HEK293 (cell line): ENCODE results near the gene SLC9C1.

ENCODE experiments used
- CTCF ChIA-PET: fragments of 350-600 bp; formaldehyde crosslinking; extraction: SDS; loops from one replicate; lab custom pipeline; 2021; ENCODE audit warnings: antibody characterized with exemption; lab: Yijun Ruan, JAX
- POLR2A ChIA-PET: fragments of 300-600 bp; formaldehyde crosslinking; extraction: SDS; loops from one replicate; lab custom pipeline; 2020; ENCODE audit warnings: antibody characterized with exemption, inconsistent platforms; lab: Yijun Ruan, JAX
- H3K27ac ChIP-seq: fragments of 200-500 bp; sonication (Bioruptor generic); 2 replicates; pipeline ENCODE4 v1.5.1; 2014; ENCODE audit warnings: low read depth, low read length, control low read depth, inconsistent platforms; ENCODE audit errors: extremely low read depth
- H3K36me3 ChIP-seq, 2 experiments: fragments of 200-500 bp in 1 of 2; sonication (Bioruptor generic) in 1 of 2; 1 replicate in 1 of 2; 2 replicates in 1 of 2; pipeline ENCODE4 v1.5.1; 2014 to 2017; ENCODE audit warnings: inconsistent platforms in 2 of 2, low read length in 2 of 2; ENCODE audit not compliant: control insufficient read depth in 2 of 2, insufficient read depth in 1 of 2
- H3K4me1 ChIP-seq: fragments of 200-500 bp; sonication (Bioruptor generic); 2 replicates; pipeline ENCODE4 v1.5.1; 2014; ENCODE audit warnings: mild to moderate bottlenecking, low read length, inconsistent platforms; ENCODE audit not compliant: control insufficient read depth, insufficient read depth
- H3K4me3 ChIP-seq: 2 replicates; pipeline ENCODE4 v1.5.1; 2011; ENCODE audit warnings: low read depth, mild to moderate bottlenecking, control low read depth, low read length, moderate library complexity
- H3K9me3 ChIP-seq: fragments of 200-500 bp; sonication (Bioruptor generic); 2 replicates; pipeline ENCODE4 v1.5.1; 2014; ENCODE audit warnings: low read depth, low read length, inconsistent platforms; ENCODE audit not compliant: control insufficient read depth, insufficient read depth
- FEZF1 ChIP-seq: fragments of 450-650 bp; formaldehyde crosslinking; IDR thresholded peaks from 2 replicates; pipeline ENCODE4 v1.5.1; 2016; ENCODE audit warnings: missing biosample characterization, missing genetic modification characterization
- GLI4 ChIP-seq: fragments of 450-650 bp; formaldehyde crosslinking; IDR thresholded peaks from 2 replicates; pipeline ENCODE4 v1.5.1; 2016; ENCODE audit warnings: missing biosample characterization, missing genetic modification characterization
- GLIS1 ChIP-seq: fragments of 450-650 bp; formaldehyde crosslinking; IDR thresholded peaks from 2 replicates; pipeline ENCODE4 v1.5.1; 2016; ENCODE audit warnings: missing biosample characterization, missing genetic modification characterization
- KLF1 ChIP-seq: fragments of 450-650 bp; formaldehyde crosslinking; IDR thresholded peaks from 2 replicates; pipeline ENCODE4 v1.5.1; 2016; ENCODE audit warnings: missing biosample characterization, missing genetic modification characterization
- RBAK ChIP-seq: fragments of 450-650 bp; formaldehyde crosslinking; IDR thresholded peaks from 2 replicates; pipeline ENCODE4 v1.5.1; 2016; ENCODE audit warnings: missing biosample characterization, missing genetic modification characterization
- SALL2 ChIP-seq: fragments of 450-650 bp; formaldehyde crosslinking; IDR thresholded peaks from 2 replicates; pipeline ENCODE4 v1.5.0; 2017; ENCODE audit warnings: missing biosample characterization, mild to moderate bottlenecking, missing genetic modification characterization, borderline replicate concordance
- SP7 ChIP-seq: fragments of 450-650 bp; formaldehyde crosslinking; IDR thresholded peaks from 2 replicates; pipeline ENCODE4 v1.5.1; 2016; ENCODE audit warnings: missing biosample characterization, missing genetic modification characterization
- TRIM28 ChIP-seq: IDR thresholded peaks from 2 replicates; pipeline ENCODE4 v1.6.1; 2011; ENCODE audit warnings: low read length, control low read depth, borderline replicate concordance
- ZBTB21 ChIP-seq: fragments of 450-650 bp; formaldehyde crosslinking; IDR thresholded peaks from 2 replicates; pipeline ENCODE4 v1.5.1; 2017; ENCODE audit warnings: missing biosample characterization, missing genetic modification characterization
- ZNF112 ChIP-seq: fragments of 450-650 bp; formaldehyde crosslinking; IDR thresholded peaks from 2 replicates; pipeline ENCODE4 v1.5.0; 2017; ENCODE audit warnings: missing biosample characterization, missing genetic modification characterization
- ZNF121 ChIP-seq: fragments of 450-650 bp; formaldehyde crosslinking; IDR thresholded peaks from 2 replicates; pipeline ENCODE4 v1.5.1; 2016; ENCODE audit warnings: missing biosample characterization, missing genetic modification characterization
- ZNF157 ChIP-seq: fragments of 450-650 bp; formaldehyde crosslinking; IDR thresholded peaks from 2 replicates; pipeline ENCODE4 v1.5.1; 2016; ENCODE audit warnings: missing biosample characterization, missing genetic modification characterization
- ZNF18 ChIP-seq: fragments of 450-650 bp; formaldehyde crosslinking; IDR thresholded peaks from 2 replicates; pipeline ENCODE4 v1.5.1; 2016; ENCODE audit warnings: missing biosample characterization, missing genetic modification characterization
- ZNF2 ChIP-seq: fragments of 450-650 bp; formaldehyde crosslinking; IDR thresholded peaks from 2 replicates; pipeline ENCODE4 v1.5.1; 2016; ENCODE audit warnings: missing biosample characterization, missing genetic modification characterization
- ZNF214 ChIP-seq: fragments of 450-650 bp; formaldehyde crosslinking; IDR thresholded peaks from 2 replicates; pipeline ENCODE4 v1.5.1; 2017; ENCODE audit warnings: missing biosample characterization, mild to moderate bottlenecking, missing genetic modification characterization, borderline replicate concordance
- ZNF311 ChIP-seq: fragments of 450-650 bp; formaldehyde crosslinking; IDR thresholded peaks from 2 replicates; pipeline ENCODE4 v1.5.1; 2017; ENCODE audit warnings: missing biosample characterization, missing genetic modification characterization, borderline replicate concordance
- ZNF366 ChIP-seq: fragments of 450-650 bp; formaldehyde crosslinking; conservative IDR thresholded peaks from 2 replicates; pipeline ENCODE4 v1.5.1; 2016; ENCODE audit warnings: missing biosample characterization, missing genetic modification characterization
- ZNF391 ChIP-seq: fragments of 450-650 bp; formaldehyde crosslinking; IDR thresholded peaks from 2 replicates; pipeline ENCODE4 v1.5.1; 2016; ENCODE audit warnings: low read depth, missing biosample characterization, missing genetic modification characterization, borderline replicate concordance
- ZNF404 ChIP-seq: fragments of 450-650 bp; formaldehyde crosslinking; IDR thresholded peaks from 2 replicates; pipeline ENCODE4 v1.5.1; 2017; ENCODE audit warnings: missing biosample characterization, missing genetic modification characterization
- ZNF544 ChIP-seq: fragments of 450-650 bp; formaldehyde crosslinking; IDR thresholded peaks from 2 replicates; pipeline ENCODE4 v1.5.0; 2017; ENCODE audit warnings: missing biosample characterization, missing genetic modification characterization
- ZNF549 ChIP-seq: fragments of 450-650 bp; IDR thresholded peaks from 2 replicates; pipeline ENCODE4 v1.5.1; 2018; ENCODE audit warnings: missing biosample characterization, missing genetic modification characterization, mild to moderate bottlenecking, inconsistent platforms, moderate library complexity
- ZNF555 ChIP-seq: fragments of 450-650 bp; formaldehyde crosslinking; conservative IDR thresholded peaks from 2 replicates; pipeline ENCODE4 v1.5.1; 2017; ENCODE audit warnings: missing biosample characterization, mild to moderate bottlenecking, missing genetic modification characterization, inconsistent platforms
- ZNF561 ChIP-seq: fragments of 450-650 bp; IDR thresholded peaks from 2 replicates; pipeline ENCODE4 v1.5.1; 2018; ENCODE audit warnings: missing biosample characterization, missing genetic modification characterization, borderline replicate concordance
- ZNF701 ChIP-seq: fragments of 450-650 bp; formaldehyde crosslinking; IDR thresholded peaks from 2 replicates; pipeline ENCODE4 v1.5.1; 2016; ENCODE audit warnings: missing biosample characterization, missing genetic modification characterization
- ZNF837 ChIP-seq: fragments of 450-650 bp; formaldehyde crosslinking; IDR thresholded peaks from 2 replicates; pipeline ENCODE4 v1.5.1; 2016; ENCODE audit warnings: missing biosample characterization, missing genetic modification characterization
- ZNF843 ChIP-seq: fragments of 450-650 bp; formaldehyde crosslinking; IDR thresholded peaks from 2 replicates; pipeline ENCODE4 v1.5.1; 2016; ENCODE audit warnings: missing biosample characterization, missing genetic modification characterization
- ZSCAN16 ChIP-seq: fragments of 450-650 bp; formaldehyde crosslinking; IDR thresholded peaks from 2 replicates; pipeline ENCODE4 v1.5.1; 2016; ENCODE audit warnings: missing biosample characterization, missing genetic modification characterization
- ZXDB ChIP-seq: fragments of 450-650 bp; formaldehyde crosslinking; IDR thresholded peaks from 2 replicates; pipeline ENCODE4 v1.5.1; 2016; ENCODE audit warnings: missing biosample characterization, missing genetic modification characterization
- TF ChIP-seq, protein P1 (sequence below): fragments of 450-650 bp; formaldehyde crosslinking; conservative IDR thresholded peaks from 2 replicates; pipeline ENCODE4 v1.5.1; 2016; ENCODE audit warnings: low read depth, missing biosample characterization, missing genetic modification characterization
- TF ChIP-seq, protein P2 (sequence below): fragments of 450-650 bp; formaldehyde crosslinking; IDR thresholded peaks from 2 replicates; pipeline ENCODE4 v1.5.1; 2017; ENCODE audit warnings: missing biosample characterization, missing genetic modification characterization

SLC9C1 gene

GRCh38 chr3:112097378-112097777 is 196.6 kb downstream of the SLC9C1 start (continued):
- TF ChIP-seq, protein P1, sequence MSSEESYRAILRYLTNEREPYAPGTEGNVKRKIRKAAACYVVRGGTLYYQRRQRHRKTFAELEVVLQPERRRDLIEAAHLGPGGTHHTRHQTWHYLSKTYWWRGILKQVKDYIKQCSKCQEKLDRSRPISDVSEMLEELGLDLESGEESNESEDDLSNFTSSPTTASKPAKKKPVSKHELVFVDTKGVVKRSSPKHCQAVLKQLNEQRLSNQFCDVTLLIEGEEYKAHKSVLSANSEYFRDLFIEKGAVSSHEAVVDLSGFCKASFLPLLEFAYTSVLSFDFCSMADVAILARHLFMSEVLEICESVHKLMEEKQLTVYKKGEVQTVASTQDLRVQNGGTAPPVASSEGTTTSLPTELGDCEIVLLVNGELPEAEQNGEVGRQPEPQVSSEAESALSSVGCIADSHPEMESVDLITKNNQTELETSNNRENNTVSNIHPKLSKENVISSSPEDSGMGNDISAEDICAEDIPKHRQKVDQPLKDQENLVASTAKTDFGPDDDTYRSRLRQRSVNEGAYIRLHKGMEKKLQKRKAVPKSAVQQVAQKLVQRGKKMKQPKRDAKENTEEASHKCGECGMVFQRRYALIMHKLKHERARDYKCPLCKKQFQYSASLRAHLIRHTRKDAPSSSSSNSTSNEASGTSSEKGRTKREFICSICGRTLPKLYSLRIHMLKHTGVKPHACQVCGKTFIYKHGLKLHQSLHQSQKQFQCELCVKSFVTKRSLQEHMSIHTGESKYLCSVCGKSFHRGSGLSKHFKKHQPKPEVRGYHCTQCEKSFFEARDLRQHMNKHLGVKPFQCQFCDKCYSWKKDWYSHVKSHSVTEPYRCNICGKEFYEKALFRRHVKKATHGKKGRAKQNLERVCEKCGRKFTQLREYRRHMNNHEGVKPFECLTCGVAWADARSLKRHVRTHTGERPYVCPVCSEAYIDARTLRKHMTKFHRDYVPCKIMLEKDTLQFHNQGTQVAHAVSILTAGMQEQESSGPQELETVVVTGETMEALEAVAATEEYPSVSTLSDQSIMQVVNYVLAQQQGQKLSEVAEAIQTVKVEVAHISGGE (tag by site-specific recombination): no peak
- TF ChIP-seq ZNF837 (tag by site-specific recombination): no peak
- no peak for TF ChIP-seq ZNF214
- TF ChIP-seq ZNF391 (tag by site-specific recombination): no peak
- no peak for TF ChIP-seq KLF1 (tag by site-specific recombination)
- TF ChIP-seq ZNF157 (tag by site-specific recombination): no peak
- 0 out of 2 replicates have a peak, but pooled peaks have one; percentile 16 for TF ChIP-seq ZNF2 (tag by site-specific recombination)
- TF ChIP-seq ZNF366 (tag by site-specific recombination): peak; percentile 59; the same call in 1 of the 2 replicates
- TF ChIP-seq GLI4 (tag by site-specific recombination): no peak
- TF ChIP-seq ZNF18: no peak
- TF ChIP-seq ZNF561 (tag by site-specific recombination): 0 out of 2 replicates have a peak, but pooled peaks have one; percentile 48
- TF ChIP-seq ZNF701: no peak
- TF ChIP-seq ZSCAN16 (tag by site-specific recombination): no peak
- no peak for TF ChIP-seq ZNF555 (tag by site-specific recombination)
- no peak for TF ChIP-seq ZNF404 (tag by site-specific recombination)
- no peak for TF ChIP-seq ZNF544 (tag by site-specific recombination)

DNA sequence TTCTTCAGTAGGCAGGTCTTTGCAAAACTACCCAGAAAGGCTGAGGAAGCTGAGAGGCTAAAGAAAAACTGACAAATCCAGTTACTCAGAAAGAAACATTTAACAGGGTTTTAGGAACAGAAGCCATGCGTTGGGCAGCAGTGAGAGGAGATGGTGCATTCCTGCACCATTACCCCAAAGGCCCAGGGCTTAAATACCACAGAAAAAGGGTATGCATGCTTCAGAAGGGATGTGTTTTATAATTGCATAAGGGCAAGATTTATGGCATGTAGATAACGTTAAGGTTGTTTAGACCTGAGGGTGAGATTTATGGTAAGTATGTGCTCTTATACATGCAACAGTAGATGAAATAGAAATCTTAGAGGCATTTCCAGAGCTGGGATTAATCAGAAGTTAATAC is 197.8 kb downstream of the SLC9C1 start:
- H3K4me3 ChIP-seq: no peak overlapping the region
- no peak overlapping the region for H3K27ac ChIP-seq
- peaks cover 14% of the 10 kb centered on the region; the same call in 1 of the 2 replicates for H3K4me1 ChIP-seq
- H3K36me3 ChIP-seq: peaks cover 4 to 12% of the 10 kb centered on the region in 2 experiments; a peak in 2 of 3 replicates
- CTCF ChIA-PET: interaction anchor here (0.9 kb wide), 1 partner anchor 16 kb away, joined by 6 read pairs; no protein-coding TSS in a partner anchor
- POLR2A ChIA-PET: no interaction called here
- H3K9me3 ChIP-seq: no peaks in the 10 kb centered on the region
- TF ChIP-seq ZNF843 (tag by site-specific recombination): peak; percentile 61; the same call in 1 of the 2 replicates
- TF ChIP-seq, protein P2, sequence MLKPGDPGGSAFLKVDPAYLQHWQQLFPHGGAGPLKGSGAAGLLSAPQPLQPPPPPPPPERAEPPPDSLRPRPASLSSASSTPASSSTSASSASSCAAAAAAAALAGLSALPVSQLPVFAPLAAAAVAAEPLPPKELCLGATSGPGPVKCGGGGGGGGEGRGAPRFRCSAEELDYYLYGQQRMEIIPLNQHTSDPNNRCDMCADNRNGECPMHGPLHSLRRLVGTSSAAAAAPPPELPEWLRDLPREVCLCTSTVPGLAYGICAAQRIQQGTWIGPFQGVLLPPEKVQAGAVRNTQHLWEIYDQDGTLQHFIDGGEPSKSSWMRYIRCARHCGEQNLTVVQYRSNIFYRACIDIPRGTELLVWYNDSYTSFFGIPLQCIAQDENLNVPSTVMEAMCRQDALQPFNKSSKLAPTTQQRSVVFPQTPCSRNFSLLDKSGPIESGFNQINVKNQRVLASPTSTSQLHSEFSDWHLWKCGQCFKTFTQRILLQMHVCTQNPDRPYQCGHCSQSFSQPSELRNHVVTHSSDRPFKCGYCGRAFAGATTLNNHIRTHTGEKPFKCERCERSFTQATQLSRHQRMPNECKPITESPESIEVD (tag by site-specific recombination): 0 out of 2 replicates have a peak, but pooled peaks have one; percentile 14
- TF ChIP-seq ZNF121 (tag by site-specific recombination): no peak
- TF ChIP-seq FEZF1 (tag by site-specific recombination): peak; percentile 49
- TF ChIP-seq GLIS1 (tag by site-specific recombination): no peak
- TF ChIP-seq RBAK (tag by site-specific recombination): no peak
- peak; percentile 72; the same call in 1 of the 2 replicates for TF ChIP-seq TRIM28
- no peak for TF ChIP-seq ZNF112 (tag by site-specific recombination)
- TF ChIP-seq SP7 (tag by site-specific recombination): peak; percentile 46; the same call in 1 of the 2 replicates
- TF ChIP-seq ZNF549 (tag by site-specific recombination): peak; percentile 100
- no peak for TF ChIP-seq ZNF311 (tag by site-specific recombination)
- no peak for TF ChIP-seq ZBTB21 (tag by site-specific recombination)
- TF ChIP-seq SALL2 (tag by site-specific recombination): no peak
- peak; percentile 46; the same call in 1 of the 2 replicates for TF ChIP-seq ZXDB
